GM19397 (cell line): ENCODE measurements around the gene ADARB2.
"Not testable (repeated sequence)": the region's sequence is repeated elsewhere in the genome, so short reads cannot be mapped to it uniquely, and the experiment has no call there.

Experiments
- ATAC-seq: cut with Tn5 transposase; IDR thresholded peaks from one replicate; pipeline ENCODE4 v1.9.1; 2021; ENCODE audit warnings: mild to moderate bottlenecking, moderate library complexity; ENCODE audit not compliant: unreplicated experiment

ADARB2 gene

GRCh38 chr10:1617376-1618317, 119.7 kb downstream of the ADARB2 start:
- not testable (repeated sequence) for ATAC-seq

- not testable (repeated sequence) for ATAC-seq
These were observed 120.6 kb downstream of the ADARB2 start for GRCh38 chr10:1616701-1617100.

DNA sequence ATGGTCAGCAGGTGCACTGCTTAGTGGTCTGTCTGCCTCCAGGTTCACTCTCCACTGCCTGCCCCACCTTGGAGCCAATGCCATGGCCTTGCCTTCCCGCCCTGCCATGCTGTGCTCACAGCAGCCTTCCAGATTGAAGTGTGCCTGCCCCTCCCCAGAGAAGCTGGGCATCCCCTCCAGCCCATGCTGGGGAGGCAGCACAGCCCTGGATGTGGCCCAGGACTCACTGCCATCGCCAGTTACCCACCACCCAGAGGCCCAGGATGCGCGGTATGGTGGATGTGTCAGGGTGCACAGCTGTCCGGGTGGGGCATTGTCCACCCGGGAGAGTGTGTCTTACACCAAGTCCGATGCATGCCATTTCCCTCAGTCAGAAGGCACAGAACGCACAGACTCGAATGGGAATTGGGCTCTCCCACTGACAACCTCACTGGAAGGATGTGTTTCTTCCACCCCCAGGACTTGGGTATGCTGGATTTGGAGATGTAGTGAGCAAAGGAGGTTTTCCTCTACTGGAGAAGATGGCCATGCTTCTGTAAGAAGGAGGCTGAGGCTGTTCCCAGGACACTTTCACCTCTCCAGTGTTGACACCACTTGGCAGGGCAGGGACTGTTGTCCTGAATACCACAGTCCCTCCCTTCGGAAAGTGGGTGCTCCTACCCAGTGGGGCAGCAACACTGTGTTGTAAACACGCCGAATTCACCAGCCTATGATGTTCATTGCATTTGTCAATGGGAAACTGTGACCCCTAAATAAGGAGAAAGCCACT, 122.0 kb downstream of the ADARB2 start:
- no peak for ATAC-seq

GRCh38 chr10:1613511-1613910, 123.8 kb downstream of the ADARB2 start:
- ATAC-seq, result no peak

DNA sequence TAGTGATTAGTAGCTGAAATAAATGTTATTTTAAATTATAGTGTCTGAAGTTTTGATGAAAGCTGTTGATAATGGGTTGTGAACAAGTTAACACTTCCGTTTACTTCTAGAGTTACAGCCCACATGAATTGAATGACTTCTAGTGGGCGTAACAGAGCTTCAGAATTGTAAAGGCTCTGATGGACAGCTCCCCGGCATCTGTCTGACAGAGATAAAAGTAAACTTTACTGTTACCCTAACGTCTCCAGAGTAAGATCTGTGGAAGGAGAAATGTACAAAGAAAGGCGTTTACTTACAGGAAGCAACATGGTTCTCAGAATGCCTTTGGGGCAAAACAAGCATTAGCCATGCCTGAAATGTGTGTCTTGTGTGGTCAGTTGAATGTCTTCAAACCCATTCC, 124.4 kb downstream of the ADARB2 start:
- ATAC-seq, result no peak

GRCh38 chr10:1611936-1612550, 125.3 kb downstream of the ADARB2 start:
- no peak for ATAC-seq

DNA sequence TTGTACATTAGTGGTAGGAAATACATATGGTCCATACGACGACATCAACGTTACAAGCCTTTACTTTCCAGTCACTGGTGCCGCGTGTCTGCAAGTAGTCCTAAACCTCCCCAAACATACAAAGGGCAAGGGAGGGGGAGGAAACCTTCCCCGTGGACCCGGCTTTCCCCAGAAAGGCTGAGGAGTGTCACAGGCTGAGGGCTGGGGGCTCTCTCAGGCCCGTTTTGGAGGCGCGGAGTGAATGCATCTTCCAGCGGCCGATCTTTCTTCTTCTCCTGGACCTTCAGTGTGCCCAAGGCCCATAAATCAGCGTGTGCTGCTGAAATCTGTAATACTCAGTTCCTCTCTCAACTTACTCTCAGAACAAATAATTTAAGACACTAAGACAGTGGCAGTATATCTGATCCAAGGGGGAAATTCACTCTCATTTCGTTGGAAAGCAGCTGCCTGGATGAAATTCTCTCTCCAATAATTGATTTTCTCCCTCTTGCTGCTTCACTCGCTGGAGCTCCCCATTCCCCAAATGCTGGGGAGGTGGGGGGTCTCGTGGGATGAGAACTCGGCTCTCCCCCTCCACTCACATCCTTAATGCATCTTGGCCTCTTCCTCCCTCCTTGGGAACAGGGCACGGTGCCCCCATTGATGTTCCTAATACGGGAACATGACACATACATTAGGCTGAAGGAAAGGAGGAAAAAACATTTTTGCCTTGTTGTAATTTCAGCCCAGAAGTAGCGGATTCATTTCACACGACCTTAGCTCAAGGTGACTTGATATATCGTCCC, 126.1 kb downstream of the ADARB2 start:
- ATAC-seq, result no peak

- ATAC-seq, result no peak
These were observed 127.7 kb downstream of the ADARB2 start for GRCh38 chr10:1609648-1609970.

DNA sequence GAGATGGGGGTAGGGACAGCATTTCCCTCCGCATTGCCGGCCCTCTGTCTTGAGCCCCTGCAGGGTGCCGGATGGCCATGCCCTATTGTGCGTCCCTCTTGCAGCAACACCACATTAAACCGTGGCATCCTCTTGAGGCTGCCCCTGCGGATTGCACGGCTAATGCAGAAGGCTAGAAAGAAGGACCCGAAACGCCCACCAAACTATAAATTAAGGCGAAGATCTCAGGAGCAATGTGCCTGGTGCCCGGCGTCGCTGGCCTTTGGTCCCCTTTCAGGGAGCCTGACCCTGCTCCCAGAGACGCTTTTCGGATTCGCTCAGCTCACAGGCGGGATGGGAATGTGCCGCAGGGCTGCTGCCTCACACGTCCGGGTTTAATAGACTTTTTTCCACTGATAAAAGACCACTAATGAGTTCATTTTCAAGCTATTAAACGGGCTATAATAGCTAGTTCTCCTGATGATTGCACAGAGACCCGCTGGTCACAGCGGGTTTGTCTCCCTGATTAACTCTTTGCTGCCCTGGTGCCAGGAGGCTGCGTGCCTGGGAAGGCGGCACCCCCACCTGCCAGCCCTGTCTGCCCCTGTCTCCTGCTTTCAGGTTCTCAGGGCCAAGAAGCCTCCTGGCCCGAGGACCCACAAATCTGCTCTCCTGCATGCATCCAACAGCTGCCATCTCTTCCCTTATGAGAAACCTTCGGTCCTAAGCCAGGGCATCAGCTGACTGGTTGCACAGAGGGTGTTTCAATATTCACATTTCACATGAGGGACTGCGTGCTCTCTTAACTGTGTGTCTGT, 128.3 kb downstream of the ADARB2 start:
- no peak for ATAC-seq

DNA sequence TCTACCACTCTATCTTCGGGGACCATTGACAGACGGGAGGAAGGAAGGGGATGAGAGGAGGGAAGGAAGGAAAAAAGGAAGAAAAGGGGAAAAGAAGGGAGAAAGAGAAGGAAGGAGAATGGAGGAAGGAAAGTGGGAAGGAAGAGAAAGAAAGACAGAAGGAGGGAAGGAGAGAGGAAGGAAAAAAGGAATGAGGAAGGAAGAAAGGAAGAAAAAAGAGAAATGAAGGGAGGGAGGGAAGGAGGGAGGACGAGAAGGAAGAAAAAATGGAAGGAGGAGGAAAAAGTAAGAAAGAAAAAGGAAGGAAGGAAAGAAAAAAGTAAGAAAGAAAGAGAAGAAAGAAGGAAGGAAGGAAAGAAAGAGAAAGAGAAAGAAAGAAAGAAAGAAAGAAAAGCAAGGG, 128.9 kb downstream of the ADARB2 start:
- no peak for ATAC-seq

DNA sequence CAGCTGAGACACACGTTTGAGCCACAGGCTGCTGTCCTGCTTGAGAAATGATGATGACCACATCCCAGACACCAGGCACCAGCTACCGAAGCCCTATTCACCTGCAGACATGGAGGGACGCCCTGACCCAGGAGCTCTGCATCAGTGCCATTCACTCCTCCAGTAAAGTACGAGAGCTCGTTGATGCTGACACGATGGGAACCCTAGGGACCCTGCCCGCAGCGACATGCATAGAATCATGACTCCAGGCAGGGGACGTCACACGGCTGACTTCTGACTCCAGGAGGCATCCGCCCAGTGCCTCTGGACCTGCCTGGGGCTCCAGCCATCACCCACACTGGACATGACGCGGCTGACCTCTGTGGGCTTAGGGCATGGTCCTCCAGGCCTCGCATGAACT, 129.9 kb downstream of the ADARB2 start:
- ATAC-seq, result no peak

- no peak for ATAC-seq
These were observed 131.1 kb downstream of the ADARB2 start for GRCh38 chr10:1605999-1606940.

DNA sequence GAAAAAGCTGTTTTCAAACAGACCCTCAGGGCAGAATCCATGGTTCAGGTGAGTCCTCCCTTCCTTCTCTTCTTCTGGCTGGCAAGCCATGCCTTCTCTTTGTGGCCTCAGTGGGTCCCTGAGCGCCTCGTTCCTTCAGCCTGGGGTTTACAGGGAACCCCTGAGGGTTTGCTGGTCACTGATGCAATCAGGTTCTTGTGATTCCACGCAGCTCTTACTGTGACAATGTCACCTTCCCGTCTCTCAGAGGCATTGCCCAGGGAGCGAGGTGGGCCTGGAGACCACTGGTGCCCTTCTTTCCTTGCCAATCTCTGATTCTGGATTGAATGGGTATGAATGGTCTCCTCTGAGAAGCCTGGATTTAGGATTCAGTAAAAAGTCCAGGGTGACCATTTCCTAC, 132.2 kb downstream of the ADARB2 start:
- no peak for ATAC-seq

- ATAC-seq, result no peak
These were observed 133.1 kb downstream of the ADARB2 start for GRCh38 chr10:1604246-1604645.

- no peak for ATAC-seq
These were observed 134.1 kb downstream of the ADARB2 start for GRCh38 chr10:1603181-1603580.

DNA sequence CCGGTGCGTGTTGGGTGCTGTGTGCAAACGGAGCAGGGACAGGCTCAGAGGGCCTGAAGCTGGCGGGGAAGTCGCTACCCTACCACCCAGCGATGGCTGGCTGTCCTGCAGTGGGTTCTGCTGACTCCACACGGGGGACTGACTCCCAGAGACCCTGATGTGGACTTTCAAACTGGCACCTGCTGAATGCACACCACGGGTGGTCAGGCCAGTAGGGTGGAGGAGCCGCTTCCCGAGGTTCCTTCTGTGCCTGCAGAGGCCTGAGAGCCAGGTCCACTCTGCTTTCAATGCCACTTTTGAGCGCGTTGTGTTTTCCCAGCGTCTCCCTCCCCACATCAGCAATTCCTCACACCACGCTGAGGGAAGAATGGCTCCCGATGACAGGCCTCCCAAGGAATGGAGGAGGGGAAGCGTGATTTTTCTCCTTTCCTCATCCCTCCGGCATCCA, 135.3 kb downstream of the ADARB2 start:
- ATAC-seq, result no peak

- no peak for ATAC-seq
These were observed 135.9 kb downstream of the ADARB2 start for GRCh38 chr10:1601406-1601805.

GRCh38 chr10:1600861-1601260, 136.5 kb downstream of the ADARB2 start:
- no peak for ATAC-seq
